Femur (tissue), 1 donor: ENCODE results near the gene OXER1.

Experiments used
- DNase-seq: peaks from one replicate; pipeline ENCODE4 v3.0.0-alpha.2; 2017

Gene OXER1

DNA sequence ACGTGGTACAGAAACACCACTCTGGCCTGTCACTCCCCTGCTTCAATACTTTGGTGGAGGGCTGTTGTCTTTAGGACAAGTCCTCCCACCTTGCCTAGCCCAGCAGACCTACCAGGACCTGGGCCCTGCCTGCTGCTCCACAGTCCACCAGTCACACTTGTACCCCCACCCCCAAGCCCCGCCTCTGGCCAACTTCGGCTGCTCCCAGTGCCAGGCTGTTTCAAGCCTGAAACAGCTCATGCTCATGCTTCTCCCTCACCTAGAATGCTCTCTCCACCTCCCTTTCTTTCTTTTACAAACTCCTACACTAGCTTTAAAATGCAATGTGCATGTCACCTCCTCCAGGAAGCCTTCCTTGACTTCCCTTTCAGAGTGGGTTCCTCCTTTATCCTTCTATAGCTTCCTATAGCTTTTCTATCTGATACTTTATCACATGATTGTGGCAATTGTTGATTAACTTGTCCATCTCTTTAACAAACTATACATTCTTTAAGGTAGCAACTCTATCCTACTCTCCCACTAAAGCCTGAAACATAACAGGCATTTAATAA is 4.8 kb upstream of the OXER1 start:
- no peak for DNase-seq

DNA sequence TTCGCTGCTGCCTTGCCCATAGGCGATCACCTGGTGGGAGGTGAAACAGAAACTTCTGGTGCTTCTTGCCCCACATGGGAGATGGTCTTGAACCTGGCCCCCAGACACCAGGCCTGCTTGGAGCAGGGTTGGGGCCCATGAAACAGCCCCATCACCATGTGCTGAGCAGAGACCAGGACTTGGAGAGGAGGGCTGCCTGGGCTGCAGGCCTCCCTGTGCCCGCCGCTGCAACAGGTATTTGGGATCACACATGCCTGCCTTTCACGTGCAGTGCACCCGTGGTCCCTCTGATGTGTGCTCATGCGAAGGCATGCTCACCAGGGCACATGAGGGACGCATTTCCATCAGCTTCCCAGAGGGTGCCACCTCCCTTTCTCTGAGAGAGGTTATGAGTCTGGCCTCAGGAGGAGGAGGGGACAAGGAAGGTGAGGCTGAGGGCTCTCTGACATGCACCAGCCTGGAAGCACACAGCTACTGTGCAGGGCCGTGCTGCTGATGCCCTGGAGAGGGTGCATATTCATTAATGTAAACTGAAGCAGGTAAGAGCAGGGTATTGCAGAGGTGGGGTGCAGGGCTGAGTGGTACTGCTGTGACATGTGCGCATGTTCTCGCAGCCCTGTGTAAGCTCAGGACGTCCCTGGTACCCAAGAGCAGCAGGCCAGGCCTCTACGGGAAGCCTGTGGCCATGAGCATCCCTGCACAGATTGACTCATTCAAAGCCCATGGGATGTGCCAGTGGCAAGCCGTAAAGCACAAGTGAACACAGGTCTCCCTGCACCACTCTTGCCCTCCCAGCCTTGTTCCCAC is 4.2 kb upstream of the OXER1 start:
- no peak for DNase-seq

DNA sequence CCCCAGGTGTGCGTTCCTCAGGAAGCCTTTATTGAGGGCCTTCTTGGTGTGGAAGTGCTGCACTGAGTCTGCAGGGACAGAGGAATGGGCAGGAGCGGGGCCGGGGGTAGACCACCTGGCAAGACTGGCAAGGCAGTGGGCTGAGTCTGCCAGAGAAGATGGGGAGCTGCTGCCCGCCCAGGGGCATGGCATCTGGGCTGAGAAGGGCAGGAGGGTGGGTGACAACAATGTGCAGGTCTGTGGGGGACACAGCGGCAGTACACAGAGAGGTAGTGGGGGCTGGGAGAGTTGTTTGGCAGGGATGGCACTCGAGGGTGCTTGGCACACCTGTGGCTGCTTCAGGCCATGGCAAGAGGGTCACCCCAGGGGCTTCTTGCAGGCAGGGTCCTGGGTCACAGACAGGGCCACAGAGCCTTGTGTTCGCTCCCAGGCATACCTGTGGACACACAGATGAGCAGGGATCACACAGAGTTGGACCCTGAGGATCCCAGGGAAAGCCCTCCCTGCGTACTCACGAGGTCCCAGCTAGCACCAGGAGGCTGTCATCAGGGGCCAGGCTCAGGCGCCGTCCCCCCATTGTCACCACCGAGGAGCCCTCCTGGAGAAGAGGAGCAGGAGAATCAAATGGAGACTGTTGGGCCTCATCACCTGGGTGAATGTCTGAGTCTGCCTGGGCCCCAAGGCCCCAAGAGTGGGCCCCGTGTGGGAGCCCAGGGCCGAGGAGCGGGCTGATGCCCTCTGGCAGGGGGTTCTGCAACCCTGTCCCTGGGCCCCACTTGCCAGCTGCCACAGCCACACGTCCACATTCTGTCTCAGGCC is 3.4 kb upstream of the OXER1 start:
- DNase-seq, result no peak

DNA sequence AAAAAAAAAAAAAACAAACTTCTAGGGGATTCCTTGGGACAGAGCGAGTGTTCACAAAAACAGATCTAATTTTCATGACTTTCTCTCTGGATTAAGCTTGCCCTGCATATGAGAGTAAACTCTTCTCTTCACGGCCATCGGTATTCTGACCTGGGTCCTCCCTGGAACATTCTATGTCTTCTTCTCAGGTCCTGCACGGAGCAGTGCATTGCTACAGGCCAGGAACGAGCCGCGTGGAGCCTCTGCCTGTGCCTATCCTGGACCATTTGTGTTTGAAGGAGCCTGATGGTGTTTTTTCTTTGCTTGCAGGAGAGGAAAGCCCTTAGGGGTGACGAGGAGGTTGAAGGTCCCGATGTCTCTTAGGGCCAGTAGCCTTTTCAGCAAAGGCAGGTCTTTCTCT is 1.8 kb upstream of the OXER1 start:
- DNase-seq, result no peak

DNA sequence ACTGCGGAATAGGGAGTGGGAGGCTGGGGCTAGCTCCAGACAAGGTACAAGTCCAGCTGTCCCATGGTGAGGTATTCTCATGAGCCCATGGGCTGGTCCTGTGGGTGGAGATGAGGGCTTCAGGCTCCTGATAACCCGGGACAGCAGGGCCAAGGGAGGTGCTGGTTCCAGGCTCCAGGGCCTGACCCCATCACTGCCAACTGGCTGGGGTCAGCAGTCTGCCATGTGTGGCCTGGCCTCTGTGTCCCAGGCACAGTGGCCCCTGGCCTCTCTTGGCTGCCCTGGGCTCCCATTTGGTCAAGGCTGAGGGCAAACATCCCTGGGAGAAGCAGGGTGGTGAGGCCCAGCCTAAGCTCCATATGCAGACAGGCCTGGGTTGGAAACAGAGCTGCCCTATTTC is 966 bp upstream of the OXER1 start:
- DNase-seq, result no peak

DNA sequence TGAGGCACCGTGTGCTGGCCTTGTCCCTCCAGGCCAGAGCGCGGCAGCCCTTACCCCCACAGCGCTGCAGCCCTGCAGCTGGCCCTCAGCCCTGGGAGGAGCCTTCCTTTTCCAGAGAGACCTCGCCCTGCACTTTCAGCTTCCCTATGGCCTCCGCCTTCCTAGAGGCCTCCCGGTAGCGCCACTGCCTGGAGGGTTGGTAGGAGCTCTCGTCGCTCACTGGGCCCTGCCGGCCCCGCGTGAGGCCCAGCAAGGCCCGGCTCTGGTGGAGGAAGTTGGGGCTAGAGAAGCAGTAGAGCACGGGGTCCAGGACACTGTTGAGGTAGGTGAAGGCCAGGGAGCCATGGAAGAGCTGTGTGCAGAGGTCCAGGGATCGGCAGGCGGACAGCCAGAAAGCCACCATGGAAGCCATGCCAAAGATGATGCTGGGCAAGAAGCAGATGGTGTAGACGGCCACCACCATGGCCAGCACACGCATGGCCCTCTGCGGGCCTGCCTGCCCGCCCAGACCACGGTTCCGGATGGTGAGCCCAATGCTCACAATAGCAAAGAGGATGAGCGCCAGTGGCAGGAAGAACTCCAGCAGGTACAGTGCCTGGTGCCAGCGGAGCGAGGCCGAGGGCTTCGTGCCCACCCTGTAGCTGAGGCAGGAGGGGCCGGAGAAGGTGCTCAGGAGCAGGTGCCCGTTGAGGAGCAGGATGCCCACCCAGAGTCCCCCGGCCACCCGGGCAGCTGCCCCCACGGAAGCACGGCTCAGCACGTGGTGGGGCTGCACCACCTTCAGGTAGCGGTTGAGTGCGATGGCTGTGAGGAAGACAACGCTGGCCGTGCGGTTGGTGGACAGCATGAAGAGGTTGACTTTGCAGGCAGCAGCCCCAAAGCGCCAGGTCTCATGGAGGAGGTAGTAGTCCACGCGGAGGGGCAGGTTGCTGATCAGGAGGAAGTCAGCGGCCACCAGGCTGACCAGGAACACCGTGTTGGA is 821 bp downstream of the OXER1 start:
- no peak for DNase-seq

DNA sequence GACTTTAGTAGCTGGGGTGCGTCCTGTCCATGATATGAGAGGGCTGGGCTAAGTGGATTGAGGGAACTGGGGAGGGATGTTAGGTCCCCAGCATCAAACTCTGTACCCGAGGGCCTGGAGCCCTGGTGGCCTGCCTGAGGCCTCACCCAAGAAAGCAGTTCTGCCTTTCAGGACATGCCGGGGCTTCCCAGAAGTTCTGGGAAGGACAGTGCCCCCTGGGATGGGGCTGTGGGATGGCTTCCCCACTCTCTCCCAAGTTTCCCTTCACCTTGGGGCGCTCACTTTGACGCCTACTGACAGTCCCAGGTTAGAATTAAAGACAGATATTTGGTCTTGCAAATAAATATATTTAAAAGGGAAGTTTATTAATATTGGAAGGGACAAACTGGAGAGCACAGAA is 1.8 kb downstream of the OXER1 start:
- DNase-seq, result no peak

DNA sequence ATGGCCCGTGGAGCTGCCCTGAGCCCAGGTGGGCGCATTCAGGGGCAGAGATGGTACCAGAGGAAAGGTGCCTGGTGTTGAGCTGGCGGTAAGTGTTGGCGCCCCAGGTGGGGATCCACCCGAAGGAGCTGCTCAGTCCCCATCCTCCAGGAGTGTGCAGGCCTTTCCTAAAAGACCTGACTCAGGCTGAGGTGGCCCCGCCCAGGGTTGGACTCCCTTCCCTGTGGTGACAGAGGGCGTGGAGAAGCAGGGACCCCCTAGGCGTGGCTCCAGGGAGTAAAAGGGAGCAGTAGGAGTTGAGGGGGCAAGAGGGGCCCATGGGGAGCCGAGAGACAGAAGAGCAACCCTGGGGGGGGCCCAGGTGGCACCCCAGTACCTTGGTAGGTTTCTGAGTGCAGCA is 2.4 kb downstream of the OXER1 start:
- no peak for DNase-seq

DNA sequence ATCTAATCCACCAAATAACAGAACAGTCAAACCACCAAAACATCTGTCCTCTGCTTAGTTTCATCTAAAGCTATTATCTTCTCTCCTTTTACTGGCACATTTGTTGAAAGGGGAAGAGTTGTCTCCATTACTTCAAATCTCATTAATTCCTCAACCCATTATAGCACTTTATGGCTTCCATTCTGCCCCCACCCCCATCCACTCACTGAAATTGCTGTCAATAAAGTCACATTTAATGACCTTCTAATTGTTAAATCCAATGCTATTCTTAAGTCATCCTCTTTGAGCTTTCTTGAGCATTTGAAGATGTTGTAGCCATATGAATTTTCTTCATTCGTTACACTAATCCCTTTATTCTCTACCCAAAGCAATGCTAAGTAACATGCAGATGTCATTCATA is 5.2 kb downstream of the OXER1 start:
- no peak for DNase-seq

DNA sequence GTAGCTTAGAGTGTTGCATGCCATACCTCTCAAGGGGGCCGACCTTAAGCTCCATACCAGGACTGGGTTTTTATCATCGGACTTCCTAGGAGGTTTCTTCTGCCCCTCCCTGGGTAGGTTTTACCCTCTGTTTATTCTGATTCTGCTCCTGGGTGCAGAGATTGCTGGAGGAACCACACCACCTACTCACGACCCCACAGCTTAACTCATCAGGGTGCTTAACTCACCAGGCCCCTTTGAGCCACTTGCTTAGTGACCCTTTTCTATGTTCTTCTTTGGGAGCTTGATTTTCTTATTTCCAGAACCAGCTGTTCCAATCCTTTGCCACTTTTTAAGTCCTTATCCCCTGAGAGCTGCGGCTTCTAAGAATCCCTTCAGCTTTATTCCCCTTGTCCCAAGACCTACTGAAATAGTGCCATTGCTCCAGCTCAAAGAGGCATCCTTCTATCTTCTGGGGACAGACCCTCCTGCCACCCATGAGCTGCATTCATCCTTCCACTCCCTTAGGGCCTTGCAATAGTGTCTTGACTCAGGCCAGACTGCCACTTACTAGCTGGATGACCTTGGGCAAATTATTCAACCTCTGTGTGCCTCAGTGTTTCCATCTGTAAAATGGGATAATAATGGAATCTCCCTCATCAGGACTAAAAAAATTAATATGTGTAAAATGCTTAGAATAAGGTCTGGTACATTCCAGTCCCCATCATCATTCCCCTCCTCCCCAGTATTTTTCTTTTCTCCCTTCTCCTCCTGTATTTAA is 5.8 kb downstream of the OXER1 start:
- DNase-seq, result no peak

DNA sequence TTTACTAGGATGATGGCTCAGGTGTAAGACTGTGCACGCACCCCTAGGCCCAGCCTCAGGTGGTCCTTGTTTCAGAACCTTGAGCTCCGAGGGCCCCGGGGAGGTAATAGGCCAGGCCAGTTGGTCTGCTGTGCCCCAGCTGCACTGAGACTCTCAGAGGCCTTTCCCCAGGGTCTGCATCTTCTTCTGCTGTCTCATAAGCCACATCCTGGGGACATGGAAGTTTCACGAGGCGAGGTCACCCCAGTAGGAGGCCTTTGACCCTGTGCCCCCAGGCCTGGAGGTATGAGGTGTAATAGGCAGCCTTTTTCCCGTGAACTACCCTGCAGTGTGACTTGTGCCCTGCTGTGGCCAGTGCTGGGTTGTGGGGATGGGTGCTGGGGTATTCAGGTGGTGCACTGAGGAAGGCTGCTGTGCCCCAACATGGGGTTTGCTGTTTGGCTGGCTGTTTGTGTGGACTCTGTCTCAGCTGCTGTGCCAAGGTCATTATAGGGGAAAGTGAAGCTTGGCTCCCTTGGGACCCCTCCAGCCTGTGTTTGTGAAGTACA is 6.9 kb downstream of the OXER1 start:
- DNase-seq, result no peak

DNA sequence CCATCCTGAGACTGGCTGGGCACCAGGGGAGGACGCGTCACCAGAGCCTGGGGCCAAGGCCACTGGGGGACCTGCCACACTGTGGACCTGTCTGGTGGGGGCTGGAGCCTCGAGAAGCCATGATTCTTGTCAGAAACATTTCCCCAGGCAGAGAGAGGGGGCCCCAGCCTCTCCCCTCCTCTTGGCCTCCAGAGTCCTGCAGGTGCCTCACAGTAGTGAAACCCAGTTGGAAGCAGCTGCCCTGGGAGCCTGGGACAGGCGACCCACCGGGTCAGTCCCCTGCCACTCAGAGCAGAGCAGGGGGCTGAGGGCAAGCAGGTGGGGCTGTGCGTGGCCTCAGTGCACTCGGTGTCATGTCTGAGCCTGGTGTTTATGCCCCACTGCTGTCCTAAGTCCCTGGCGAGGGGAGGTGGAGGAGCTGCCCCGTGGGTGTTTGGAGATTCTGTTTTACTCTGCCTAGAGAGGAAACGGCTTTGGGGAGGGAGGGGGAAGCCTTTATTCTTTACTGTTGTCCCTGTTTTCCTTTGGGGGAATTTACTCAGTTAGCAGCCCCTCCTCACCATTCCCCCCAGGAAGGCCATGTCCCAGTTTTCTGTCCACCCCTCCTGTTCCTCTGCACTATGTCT is 7.7 kb downstream of the OXER1 start:
- DNase-seq, result no peak

DNA sequence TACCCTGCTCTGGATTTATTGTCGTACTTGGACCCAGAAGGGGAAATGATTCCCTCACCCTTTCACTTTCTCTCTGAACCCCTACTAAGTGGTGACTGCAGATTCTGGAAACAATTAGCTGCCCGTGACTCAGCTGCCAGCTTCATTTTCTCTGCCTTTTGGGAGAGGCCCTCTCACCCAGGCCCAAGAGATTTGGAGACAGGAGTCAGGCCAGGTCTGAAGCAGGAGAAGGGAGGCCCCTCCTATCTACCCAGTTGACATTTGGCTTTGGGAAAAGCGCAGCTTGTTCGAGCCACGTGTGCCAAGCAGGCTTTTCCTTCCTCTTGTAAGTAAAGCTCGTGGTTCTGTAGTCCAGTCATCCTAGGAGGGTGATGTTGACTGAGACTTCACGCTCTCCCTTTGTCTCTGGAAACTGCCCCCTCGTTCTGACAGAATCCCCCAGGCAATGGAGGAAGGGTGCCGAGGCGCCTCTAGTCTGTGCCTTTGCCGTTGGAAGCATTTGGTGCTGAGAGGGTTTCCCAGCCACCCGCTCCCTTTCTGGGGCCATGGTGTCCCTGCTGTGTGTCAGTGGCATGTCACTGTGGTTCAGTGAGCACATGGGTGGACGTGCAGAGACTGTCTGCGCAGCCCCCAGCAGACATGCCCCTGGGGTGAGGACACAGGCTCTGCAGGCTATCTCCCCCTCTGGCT is 8.6 kb downstream of the OXER1 start:
- no peak for DNase-seq

DNA sequence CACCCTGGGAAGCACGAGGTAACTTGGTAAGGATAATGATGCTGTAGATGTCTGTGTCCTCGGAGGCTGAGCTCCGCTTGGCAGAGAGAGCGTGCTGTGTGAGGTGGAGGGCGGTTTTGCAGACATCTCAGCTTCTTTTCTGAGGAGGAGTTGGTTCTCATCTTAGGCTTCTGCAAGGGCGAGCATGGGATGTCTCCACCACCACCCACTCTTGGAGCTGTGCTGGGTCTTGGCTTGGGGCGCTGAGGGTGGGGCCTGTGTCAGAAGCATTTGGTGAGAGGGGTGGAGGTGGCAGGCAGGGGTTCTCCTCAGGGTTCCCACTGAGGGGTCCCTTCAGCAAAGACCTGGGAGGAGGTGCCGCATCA is 9.2 kb downstream of the OXER1 start:
- no peak for DNase-seq

DNA sequence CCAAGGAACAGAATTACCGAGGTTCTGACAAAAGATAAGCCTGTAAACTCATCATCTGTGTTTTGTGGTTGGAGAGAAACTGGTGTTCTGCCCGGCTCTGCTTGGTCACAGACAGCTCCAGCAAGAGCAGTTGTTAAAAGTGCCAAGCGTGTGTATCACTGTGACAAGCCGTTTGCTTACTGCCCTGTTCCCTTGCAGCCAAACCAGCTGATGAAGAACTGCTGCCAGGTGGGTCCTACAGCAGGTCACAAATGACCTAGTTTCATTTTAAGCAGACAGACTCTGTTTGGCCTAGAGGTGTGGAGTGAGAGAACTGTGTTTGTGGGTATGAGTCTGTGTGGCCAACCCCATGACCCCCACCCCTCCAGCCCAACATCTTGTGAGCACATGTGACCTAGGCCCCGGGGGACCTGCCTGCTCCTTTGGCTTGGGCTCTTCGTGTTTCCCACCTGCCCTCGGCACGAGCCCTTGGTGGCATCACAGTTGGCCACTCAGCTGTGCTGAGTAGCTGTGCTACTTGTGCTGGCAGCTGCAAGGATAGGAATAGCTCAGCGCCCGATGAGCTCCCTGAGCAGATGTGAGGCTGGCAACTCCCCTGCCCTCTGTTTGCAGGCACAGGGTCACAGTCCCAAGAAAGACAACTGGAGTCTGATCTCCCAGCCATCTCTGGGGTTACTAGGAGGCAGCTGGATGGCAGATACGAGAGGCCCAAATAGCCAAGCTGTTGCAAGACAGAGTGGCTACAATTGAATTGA is 9.7 kb downstream of the OXER1 start:
- DNase-seq, result peak; percentile 86

DNA sequence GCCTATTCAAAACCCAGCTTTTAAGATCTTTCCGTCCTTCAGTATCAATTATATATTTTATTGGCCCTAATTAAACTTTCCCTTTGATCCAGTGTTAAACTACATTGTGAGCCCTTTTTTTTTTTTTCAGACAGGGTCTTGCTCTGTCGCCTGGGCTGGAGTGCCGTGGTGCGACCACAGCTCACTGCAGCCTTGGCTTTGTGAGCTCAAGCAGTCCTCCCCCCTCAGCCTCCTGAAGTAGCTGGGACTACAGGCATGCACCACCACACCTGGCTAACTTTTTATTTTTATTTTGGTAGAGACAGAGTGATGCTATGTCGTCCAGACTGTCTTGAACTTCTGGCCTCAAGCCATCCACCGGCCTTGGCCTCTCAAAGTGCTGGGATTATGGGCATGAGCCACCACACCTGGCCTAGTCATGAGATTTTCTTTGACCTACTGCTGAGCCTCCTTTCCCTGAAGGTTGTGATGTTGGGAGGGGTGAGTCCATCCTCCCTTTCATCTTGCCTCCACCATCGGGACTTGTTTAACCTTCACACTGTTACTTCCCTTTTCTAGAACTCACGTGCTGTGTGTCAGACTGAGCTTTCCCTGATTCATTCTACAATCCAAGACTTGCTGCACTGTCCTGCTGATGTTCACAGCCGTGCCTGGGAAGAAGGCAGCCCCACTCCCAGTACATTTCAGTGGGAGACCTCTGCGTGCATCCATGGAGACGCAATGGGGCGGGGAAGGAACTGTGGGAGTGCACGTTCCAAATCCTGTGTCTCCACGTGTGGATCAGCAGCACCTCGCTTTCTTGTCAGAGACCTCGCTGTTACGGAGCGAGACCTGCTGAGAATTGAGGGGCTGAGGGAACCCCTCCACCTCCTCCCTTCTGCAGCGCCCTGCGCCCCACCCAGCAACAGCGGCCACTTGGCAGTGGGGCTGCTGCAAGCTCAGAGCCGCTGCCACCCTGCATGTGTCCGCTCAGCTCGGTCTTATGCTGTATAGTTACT is 10.8 kb downstream of the OXER1 start:
- DNase-seq, result no peak

DNA sequence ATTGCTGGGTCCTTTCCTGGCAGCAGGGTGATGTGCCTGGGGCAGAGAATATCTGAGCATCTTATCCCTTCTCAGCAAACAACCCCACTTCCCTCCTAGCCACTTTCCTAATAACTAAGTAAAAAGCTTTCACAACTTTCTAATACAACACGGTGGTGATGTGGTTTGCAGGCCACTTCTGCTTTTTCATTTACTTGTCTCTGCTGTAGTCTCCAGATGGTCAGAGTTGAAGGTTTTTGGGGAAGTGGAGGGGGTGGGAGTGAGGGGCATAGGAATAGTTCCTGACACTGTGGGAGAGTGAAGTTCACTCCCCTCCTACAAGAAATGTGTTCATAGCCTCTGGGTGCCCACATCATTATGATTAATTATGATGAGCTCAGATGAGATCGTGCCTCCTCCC is 11.6 kb downstream of the OXER1 start:
- DNase-seq, result peak; percentile 51

DNA sequence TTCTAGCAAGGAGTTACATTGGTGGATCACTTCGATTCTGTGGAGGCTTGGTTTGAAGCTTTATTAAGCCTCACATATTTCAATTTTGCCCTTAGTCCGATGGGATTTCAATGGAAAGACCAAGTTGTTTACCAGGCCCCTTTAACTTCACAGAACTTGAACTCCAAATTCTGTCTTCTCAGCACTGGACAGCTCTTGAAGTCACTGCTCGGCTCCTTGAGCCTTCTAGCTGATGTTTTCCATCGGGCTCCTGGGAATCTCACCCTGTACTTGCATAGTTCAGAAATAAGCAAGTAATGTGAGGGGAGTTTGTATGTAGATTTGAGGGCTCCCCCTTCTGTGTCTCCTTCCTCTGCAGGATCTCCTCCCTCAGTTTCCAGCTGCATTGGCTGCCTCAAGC is 15.1 kb downstream of the OXER1 start:
- DNase-seq, result no peak

DNA sequence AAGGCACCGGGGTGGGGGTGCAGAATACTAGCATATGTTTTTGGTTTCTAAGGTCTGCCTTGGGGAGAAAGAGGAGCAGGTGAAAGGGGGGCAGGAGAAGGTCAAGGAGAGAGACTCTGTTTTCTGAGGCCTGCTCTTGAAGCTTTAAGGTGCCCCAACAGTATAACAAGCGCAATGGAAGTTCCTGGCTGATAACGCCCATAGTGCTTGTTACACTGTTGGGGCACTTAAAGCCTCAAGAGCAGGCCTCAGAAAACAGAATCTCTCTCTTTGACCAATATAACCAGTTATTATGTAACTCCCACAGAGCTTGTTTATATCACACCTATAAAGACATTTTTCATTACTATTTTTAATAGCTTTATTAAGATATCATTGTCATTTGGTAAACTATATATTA is 16.5 kb downstream of the OXER1 start:
- no peak for DNase-seq
